Adrenal gland (tissue), 5 donors: ENCODE data around the gene TSKS.

Experiments
- POLR2A ChIP-seq, 2 donors: fragments of 450-650 bp; IDR thresholded peaks; one replicate each; pipeline ENCODE4 v1.6.1; 2017; ENCODE audit warnings: antibody characterized with exemption in 2 of 2, mild to moderate bottlenecking in 2 of 2, moderate library complexity in 1 of 2
- TF ChIP-seq, protein P1 (sequence below), 6 experiments: fragments of 450-650 bp in 4 of 6; fragments of 200-600 bp in 2 of 6; sonication (generic) in 1 of 6; IDR thresholded peaks; 1 replicate in 5 of 6; 2 replicates in 1 of 6; pipeline versions ENCODE4 v1.5.1 to v1.8.0; 2016 to 2021; ENCODE audit warnings: antibody characterized with exemption in 6 of 6, mild to moderate bottlenecking in 2 of 6, moderate library complexity in 1 of 6
- donor health status: DM: no; HTN: no; CAD: no.

DNA sequence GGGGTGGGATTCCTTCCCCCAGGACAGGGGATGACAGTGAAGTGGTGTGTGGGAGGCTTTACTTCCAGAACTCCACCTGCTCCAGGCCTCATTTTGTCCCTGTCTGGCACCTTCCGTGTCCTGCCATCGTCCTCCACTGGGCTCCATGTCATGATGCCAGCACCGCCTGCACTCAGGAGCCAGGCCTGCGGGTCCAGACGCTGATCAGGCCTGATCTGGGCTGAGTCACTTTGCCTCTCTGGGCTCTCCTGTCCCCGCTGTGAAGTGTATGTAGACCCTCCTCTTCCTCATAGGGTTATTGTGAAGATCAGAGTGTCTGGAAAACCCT, 40.4 kb upstream of the TSKS start:
- TF ChIP-seq, protein P1, sequence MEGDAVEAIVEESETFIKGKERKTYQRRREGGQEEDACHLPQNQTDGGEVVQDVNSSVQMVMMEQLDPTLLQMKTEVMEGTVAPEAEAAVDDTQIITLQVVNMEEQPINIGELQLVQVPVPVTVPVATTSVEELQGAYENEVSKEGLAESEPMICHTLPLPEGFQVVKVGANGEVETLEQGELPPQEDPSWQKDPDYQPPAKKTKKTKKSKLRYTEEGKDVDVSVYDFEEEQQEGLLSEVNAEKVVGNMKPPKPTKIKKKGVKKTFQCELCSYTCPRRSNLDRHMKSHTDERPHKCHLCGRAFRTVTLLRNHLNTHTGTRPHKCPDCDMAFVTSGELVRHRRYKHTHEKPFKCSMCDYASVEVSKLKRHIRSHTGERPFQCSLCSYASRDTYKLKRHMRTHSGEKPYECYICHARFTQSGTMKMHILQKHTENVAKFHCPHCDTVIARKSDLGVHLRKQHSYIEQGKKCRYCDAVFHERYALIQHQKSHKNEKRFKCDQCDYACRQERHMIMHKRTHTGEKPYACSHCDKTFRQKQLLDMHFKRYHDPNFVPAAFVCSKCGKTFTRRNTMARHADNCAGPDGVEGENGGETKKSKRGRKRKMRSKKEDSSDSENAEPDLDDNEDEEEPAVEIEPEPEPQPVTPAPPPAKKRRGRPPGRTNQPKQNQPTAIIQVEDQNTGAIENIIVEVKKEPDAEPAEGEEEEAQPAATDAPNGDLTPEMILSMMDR (IDR thresholded peaks at IDR 0.05) = no peak
- no peak for TF ChIP-seq POLR2A (IDR thresholded peaks at IDR 0.05)
